NCI-H2227 treated with DMSO at 0.1 percent for 48 hours (cell line): ENCODE results near the gene MORN3.
"Not testable (repeated sequence)": the region's sequence is repeated elsewhere in the genome, so short reads cannot be mapped to it uniquely, and the experiment has no call there.

ENCODE experiments used
- DNase-seq: peaks from one replicate; lab custom pipeline; 2025; lab: John Stamatoyannopoulos, UW

MORN3 gene

GRCh38 chr12:121638298-121639202, 30.9 kb downstream of the MORN3 start:
- DNase-seq, result no peak

DNA sequence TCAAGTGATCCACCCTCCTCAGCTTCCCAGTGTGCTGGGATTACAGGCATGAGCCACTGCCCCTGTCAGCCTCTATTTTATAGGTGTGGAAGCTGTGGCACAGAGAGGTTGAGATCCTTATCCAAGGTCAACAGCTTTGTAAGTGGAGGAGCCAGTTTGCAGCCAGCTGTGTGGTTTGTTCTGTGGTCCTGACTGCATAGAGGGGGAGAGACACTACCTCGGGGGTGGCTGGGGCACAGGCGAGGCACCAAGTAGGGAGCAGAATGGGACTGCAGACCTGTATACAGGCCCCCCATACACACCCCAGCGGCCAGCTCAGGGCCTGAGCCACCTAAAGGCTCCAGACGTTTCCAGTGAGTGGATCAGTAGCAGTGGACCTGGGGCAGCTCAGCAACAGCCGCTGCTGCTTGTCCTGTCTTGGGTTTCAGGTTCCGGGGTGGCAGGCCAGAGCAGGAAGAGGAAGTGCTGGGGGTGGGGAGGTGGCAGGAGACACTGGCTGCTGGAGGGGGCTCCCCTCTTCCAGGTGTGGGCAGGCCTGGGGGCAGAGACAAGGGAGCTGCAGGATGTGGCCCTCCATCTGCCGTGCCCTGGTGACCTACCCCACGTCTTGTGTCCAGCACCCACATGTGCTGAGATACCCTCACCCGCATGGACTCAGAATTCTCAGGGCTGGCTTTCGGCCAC, 32.1 kb downstream of the MORN3 start:
- DNase-seq, result no peak

DNA sequence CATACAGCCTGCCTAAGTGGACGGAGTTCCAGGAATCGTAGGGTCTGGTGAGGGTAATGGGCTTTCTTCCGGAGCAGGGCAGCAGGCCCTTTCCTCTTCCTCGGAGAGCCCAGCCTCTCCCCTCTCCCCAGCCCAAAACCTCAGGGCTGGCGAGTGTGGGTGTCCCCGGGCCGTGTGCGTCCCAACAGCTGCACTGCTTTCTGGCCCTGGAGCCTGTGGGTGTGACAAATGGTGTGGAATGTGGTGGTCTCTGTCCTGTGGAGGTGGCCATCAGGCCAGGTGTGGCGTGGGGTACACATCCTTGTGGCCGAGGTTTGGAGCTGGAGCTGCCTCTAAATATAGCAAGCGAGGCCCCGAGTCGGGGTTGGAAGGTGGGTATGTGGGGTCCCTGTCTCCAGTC, 34.6 kb downstream of the MORN3 start:
- DNase-seq, result no peak

DNA sequence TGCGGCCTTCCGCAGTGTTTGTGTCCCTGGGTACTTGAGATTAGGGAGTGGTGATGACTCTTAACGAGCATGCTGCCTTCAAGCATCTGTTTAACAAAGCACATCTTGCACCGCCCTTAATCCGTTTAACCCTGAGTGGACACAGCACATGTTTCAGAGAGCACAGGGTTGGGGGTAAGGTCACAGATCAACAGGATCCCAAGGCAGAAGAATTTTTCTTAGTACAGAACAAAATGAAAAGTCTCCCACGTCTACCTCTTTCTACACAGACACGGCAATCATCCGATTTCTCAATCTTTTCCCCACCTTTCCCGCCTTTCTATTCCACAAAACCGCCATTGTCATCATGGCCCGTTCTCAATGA, 35.6 kb downstream of the MORN3 start:
- not testable (repeated sequence) for DNase-seq

DNA sequence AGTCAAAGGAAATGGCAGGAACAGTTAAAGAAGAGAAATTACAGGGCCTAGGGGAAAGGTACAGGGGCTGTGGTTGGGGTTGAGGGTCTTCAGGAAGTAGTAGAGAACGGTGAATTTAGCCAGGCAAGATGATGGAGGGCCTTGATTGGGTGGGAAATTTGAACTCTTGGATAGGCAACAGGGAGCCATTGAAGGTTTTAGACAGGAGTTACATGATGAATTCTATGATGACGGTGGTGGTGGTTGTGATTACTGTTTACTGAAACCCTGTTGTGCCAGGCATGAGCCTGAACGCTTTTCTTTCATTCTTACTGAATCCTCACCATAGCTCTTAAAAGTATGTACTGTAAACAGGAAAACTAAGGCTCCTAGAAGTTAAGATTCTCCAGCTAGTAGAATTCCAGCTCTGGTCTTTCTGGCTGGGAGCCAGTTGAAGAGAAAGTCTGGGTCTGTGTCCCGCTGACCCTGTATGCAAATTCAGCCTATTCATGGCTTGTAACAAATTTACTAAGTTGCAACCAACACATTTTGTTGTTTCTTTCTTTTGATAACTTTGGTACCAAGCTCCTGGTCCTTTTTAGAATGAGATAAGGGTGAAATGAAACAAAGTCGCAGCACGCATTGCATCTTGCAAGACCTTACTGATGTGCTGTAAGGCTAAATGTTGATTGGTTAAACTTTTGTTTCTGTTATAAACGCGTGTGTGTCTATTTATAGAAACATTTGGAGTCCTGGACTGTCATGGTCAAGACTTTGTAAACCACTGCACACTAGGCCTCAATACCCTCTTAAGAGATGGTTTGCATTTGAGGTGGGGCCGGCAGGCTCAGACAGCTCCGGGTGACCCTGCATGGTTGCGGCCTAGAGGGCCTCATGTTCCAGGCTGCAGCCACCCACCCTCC, 37.1 kb downstream of the MORN3 start:
- DNase-seq, result no peak

DNA sequence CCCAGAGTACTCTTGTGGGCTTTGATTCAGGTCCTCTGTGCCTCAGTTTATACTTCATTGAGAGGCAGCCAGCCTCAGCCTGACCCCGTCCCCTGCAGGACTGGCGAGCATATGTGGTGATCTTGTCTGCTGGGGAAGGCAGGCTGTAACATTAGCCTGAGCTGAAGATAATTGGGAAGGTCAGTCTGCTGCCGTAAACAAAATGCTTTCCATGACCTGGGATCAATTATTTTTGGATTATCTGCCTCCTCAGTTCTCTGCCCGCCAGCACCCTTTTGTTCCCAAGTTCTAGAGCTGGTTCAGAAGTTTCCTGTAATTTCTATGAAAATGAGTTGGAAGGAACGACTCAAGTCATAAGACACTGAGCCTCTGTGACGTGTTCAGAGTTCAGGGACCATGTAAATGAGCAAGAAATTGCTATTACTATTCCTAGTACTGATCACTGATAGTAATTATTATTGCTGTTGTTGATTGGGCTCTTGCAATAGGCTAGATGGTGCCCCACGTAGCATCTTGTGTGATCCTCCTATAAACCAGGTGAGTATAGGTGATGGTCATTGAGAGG, 38.6 kb downstream of the MORN3 start:
- DNase-seq, result no peak

GRCh38 chr12:121628536-121628935, 40.9 kb downstream of the MORN3 start:
- no peak for DNase-seq

GRCh38 chr12:121628037-121628436, 41.4 kb downstream of the MORN3 start:
- no peak for DNase-seq

DNA sequence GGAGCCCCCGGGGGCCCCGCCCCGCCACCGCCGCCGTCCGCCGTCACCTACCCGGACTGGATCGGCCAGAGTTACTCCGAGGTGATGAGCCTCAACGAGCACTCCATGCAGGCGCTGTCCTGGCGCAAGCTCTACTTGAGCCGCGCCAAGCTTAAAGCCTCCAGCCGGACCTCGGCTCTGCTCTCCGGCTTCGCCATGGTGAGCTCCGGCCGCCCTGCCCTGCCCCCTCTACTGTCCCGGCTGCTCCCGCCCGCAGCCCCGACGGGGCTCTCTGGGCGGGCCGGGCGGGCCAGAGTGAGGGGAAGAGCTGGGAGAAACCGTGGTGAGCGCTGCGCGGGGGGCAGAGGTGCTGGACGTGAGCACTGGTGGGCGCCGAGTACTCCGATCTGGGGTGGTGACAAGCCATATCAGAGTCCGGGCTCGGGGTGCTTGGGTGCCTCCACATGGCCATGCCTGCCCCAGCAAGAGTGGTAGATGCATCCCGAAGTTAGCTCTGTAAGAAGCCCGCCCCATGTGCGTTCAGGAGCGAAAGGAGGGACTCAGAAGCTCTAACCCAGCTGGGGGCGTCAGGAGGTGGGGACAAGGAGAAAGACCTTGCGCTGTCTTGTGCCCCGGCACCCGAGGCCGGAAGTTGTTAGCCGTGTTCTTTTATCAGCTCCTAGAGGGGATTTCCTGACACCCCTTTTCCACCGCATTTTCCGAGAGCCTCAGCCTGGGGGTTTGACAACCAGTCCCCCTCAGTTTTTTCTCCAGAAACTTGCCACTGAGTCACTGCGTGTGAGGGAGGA, 42.4 kb downstream of the MORN3 start:
- DNase-seq, result peak; percentile 24

- peak; percentile 95 for DNase-seq
These were observed 43.2 kb downstream of the MORN3 start, which contains the start of gene ORAI1 for GRCh38 chr12:121626087-121626852. Gene ORAI1, plus strand, starts transcription at chr12:121626530.

DNA sequence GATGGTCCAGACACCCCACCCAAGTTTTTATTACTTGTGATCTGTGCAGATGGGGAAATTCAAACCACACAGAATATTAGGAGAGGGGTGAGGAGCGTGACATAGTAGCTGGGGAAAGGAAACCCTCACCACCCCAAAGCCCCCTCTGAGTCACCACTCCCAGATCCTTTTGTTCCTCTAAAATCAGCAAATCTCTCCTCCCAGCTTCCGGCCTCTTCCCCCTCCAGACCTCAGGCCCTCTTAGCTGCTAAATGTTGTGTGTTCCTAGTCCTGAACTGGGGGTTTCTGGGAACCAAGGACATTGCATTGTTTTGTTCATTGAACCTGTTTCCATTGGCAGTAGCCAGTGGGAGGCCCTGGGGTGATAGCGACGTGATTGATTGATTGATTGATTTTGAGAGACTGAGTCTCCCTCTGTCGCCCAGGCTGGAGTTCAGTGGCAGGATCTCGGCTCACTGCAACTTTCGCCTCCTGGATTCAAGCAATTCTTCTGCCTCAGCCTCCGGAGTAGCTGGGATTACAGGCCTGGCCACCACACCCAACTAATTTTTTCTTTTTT, 49.0 kb downstream of the MORN3 start:
- DNase-seq, result no peak

DNA sequence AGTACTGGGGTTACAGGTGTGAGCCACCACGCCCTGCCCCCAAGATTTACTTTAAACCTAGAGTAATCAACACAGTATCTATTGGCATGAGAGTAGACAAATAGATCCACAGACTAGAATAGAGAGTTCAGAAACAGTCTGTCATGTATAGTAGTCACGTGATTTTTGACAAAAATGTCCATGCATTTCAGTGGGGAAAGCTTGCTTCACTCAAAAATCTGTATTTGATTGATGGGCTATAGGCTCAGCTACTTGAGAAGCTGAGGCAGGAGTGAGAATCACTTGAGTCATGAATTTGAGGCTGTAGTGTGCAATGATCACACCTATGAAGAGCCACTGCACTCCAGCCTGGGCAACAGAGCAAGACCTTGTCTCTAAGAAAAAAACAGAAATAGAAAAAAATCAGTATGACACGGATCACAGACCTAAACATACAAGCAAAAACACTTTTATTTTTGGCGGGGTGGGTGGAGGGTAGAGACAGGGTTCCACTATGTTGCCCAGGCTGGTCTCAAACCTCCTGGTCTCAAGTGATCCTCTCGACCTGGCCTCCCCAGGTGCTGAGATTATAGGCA, 50.7 kb downstream of the MORN3 start:
- DNase-seq, result no peak

DNA sequence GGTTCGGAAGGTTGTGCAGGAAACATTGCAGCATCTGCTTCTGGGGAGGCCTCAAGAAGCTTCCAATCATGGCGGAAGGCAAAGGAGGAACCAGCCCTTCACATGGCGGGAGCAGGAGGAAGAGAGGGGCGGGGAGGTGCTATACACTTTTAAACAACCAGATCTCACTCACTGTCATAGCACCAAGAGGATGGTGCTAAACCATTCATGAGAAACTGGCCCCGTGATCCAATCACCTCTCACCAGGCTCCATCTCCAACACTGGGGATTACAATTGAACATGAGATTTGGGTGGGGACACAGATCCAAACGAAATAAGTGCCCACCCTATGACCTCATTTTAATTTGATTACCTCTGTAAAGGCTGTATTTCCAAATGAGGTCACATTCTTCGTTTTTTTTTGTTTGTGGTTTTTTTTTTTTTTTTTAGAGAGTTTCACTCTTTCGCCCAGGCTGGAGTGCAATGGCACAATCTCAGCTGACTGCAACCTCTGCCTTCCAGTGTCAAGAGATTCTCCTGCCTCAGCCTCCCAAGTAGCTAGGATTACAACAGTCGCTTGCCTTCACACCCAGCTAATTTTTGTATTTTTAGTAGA, 54.5 kb downstream of the MORN3 start:
- DNase-seq, result no peak

DNA sequence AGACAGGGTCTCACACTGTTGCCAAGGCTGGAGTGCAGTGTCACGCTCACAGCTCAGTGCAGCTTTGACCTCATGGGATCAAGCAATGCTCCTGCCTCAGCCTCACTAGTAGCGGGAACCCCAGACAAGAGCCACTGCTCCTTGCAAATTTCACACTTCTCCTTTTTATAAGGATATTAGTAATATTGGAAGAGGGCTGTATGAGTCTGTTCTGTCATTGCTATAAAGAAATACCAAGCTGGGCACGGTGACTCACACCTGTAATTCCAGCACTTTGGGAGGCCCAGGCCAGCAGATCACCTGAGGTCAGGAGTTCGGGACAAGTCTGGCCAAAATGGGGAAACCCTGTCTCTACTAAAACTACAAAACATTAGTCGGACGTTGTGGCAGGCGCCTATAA, 56.0 kb downstream of the MORN3 start:
- no peak for DNase-seq

GRCh38 chr12:121611306-121611705, 58.1 kb downstream of the MORN3 start:
- DNase-seq, result no peak

- DNase-seq, result peak; percentile 48
These were observed 59.0 kb downstream of the MORN3 start for GRCh38 chr12:121610239-121611149.

DNA sequence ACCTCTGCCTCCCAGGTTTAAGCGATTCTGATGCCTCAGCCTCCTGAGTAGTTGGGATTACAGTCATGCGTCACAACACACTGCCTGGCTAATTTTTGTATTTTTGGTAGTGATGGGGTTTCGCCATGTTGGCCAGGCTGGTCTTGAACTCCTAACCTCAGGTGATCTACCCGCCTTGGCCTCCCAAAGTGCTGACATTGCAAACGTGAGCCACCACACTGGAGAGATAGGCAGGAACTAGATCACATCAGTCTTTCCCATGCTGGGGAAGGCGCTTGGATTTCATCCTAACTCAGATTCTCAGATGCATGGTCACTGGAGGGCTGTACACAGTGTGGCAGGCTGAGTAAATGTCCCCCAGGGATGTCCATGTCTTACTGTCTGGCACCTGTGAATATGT, 61.2 kb downstream of the MORN3 start:
- no peak for DNase-seq

- DNase-seq, result no peak
These were observed 65.9 kb downstream of the MORN3 start for GRCh38 chr12:121603581-121603980.
